SJCRH30 (cell line): ENCODE data around the gene PDE10A. TPM values are rescaled to one million over a fixed set of nuclear protein-coding genes. Genes with fewer than 3 reads are reported as not detected.

Experiments used
- DNase-seq, 2 experiments: peaks; one replicate each; pipeline ENCODE4 v3.0.0-alpha.2; 2015 to 2020
- H3K27ac ChIP-seq: fragments of 250-450 bp; sonication (Bioruptor Pico); 2 replicates; pipeline ENCODE4 v1.5.1; 2020; ENCODE audit warnings: mild to moderate bottlenecking, moderate library complexity
- H3K27me3 ChIP-seq: fragments of 250-450 bp; sonication (Bioruptor Pico); 2 replicates; pipeline ENCODE4 v1.5.1; 2020; ENCODE audit warnings: mild to moderate bottlenecking, moderate library complexity
- H3K36me3 ChIP-seq: fragments of 250-450 bp; sonication (Bioruptor Pico); 2 replicates; pipeline ENCODE4 v1.5.1; 2020; ENCODE audit warnings: mild to moderate bottlenecking, moderate library complexity
- H3K4me1 ChIP-seq: fragments of 250-450 bp; sonication (Bioruptor Pico); 2 replicates; pipeline ENCODE4 v1.5.1; 2020; ENCODE audit warnings: mild to moderate bottlenecking, moderate library complexity
- H3K4me3 ChIP-seq: fragments of 250-450 bp; sonication (Bioruptor Pico); 2 replicates; pipeline ENCODE4 v1.5.1; 2020; ENCODE audit warnings: mild to moderate bottlenecking, moderate library complexity
- H3K9me3 ChIP-seq: fragments of 250-450 bp; sonication (Bioruptor Pico); replicated peaks from 2 replicates; pipeline ENCODE4 v1.5.1; 2020; ENCODE audit warnings: mild to moderate bottlenecking, moderate library complexity
- total RNA-seq: library from RNA; depleted of rRNA; stranded (reverse); fragments of >200 nt; shearing (Covaris generic); gene quantifications from 2 replicates; pipeline ENCODE4 v1.2.3, GENCODE V29; 2014

The PDE10A gene
- total RNA-seq, 1 experiment from 2014 or later = 14.5 TPM

- Histone ChIP-seq H3K9me3 (no peaks in the 10 kb centered on the region), H3K36me3 (peaks cover 8% of the 10 kb centered on the region; the same call in 1 of the 2 replicates), H3K27ac (no peak overlapping the region), H3K4me1 (no peaks in the 10 kb centered on the region), H3K27me3 (no peaks in the 10 kb centered on the region), H3K4me3 (no peak overlapping the region)
- no peak for DNase-seq
These were observed 245.7 kb downstream of the PDE10A start for GRCh38 chr6:165417278-165417865.

- Histone ChIP-seq H3K27me3 (no peaks in the 10 kb centered on the region), H3K36me3 (0 out of 2 replicates have a peak, but pooled peaks cover 3% of the 10 kb centered on the region), H3K9me3 (peaks cover 4% of the 10 kb centered on the region; the same call in 1 of the 2 replicates), H3K4me3 (no peak overlapping the region), H3K4me1 (no peaks in the 10 kb centered on the region), H3K27ac (no peak overlapping the region)
- DNase-seq = no peak
These were observed 258.3 kb downstream of the PDE10A start for GRCh38 chr6:165404697-165405096.

GRCh38 chr6:165404296-165404695 lies 258.7 kb downstream of the PDE10A start:
- H3K27ac ChIP-seq = no peak overlapping the region
- H3K27me3 ChIP-seq = no peaks in the 10 kb centered on the region
- 0 out of 2 replicates have a peak, but pooled peaks cover 3% of the 10 kb centered on the region for H3K36me3 ChIP-seq
- H3K9me3 ChIP-seq = peaks cover 6% of the 10 kb centered on the region; the same call in 1 of the 2 replicates
- no peaks in the 10 kb centered on the region for H3K4me1 ChIP-seq
- no peak for DNase-seq
- H3K4me3 ChIP-seq = no peak overlapping the region

- Histone ChIP-seq H3K4me1 (no peaks in the 10 kb centered on the region), H3K27me3 (no peaks in the 10 kb centered on the region), H3K4me3 (no peak overlapping the region), H3K36me3 (0 out of 2 replicates have a peak, but pooled peaks cover 3% of the 10 kb centered on the region), H3K9me3 (peaks cover 6% of the 10 kb centered on the region; the same call in 1 of the 2 replicates), H3K27ac (no peak overlapping the region)
- DNase-seq = no peak
These were observed 259.9 kb downstream of the PDE10A start for GRCh38 chr6:165403006-165403595.

GRCh38 chr6:165401092-165401491 lies 261.9 kb downstream of the PDE10A start:
- Histone ChIP-seq H3K9me3 (peaks cover 6% of the 10 kb centered on the region; the same call in 1 of the 2 replicates), H3K36me3 (no peaks in the 10 kb centered on the region), H3K27me3 (no peaks in the 10 kb centered on the region), H3K4me3 (no peak overlapping the region), H3K27ac (no peak overlapping the region), H3K4me1 (no peaks in the 10 kb centered on the region)
- no peak for DNase-seq

- no peak for DNase-seq
- H3K4me1 ChIP-seq = no peaks in the 10 kb centered on the region
- no peak overlapping the region for H3K27ac ChIP-seq
- H3K36me3 ChIP-seq = peaks cover 9% of the 10 kb centered on the region
- H3K9me3 ChIP-seq = no peaks in the 10 kb centered on the region
- H3K27me3 ChIP-seq = no peaks in the 10 kb centered on the region
- no peak overlapping the region for H3K4me3 ChIP-seq
These were observed 272.6 kb downstream of the PDE10A start for GRCh38 chr6:165390475-165390874.

GRCh38 chr6:165389534-165389933 lies 273.5 kb downstream of the PDE10A start:
- Histone ChIP-seq H3K36me3 (peaks cover 4% of the 10 kb centered on the region; the same call in 1 of the 2 replicates), H3K27ac (no peak overlapping the region), H3K4me1 (no peaks in the 10 kb centered on the region), H3K27me3 (no peaks in the 10 kb centered on the region), H3K9me3 (no peaks in the 10 kb centered on the region), H3K4me3 (no peak overlapping the region)
- DNase-seq = no peak

GRCh38 chr6:165383323-165383722 lies 279.7 kb downstream of the PDE10A start:
- H3K9me3 ChIP-seq = no peaks in the 10 kb centered on the region
- no peak overlapping the region for H3K27ac ChIP-seq
- H3K27me3 ChIP-seq = no peaks in the 10 kb centered on the region
- 0 out of 2 replicates have a peak, but pooled peaks cover 2% of the 10 kb centered on the region for H3K36me3 ChIP-seq
- no peaks in the 10 kb centered on the region for H3K4me1 ChIP-seq
- no peak for DNase-seq
- H3K4me3 ChIP-seq = no peak overlapping the region

- Histone ChIP-seq H3K4me3 (no peak overlapping the region), H3K9me3 (0 out of 2 replicates have a peak, but pooled peaks cover 2% of the 10 kb centered on the region), H3K4me1 (no peaks in the 10 kb centered on the region), H3K27ac (no peak overlapping the region), H3K36me3 (no peaks in the 10 kb centered on the region), H3K27me3 (no peaks in the 10 kb centered on the region)
- no peak for DNase-seq
These were observed 286.9 kb downstream of the PDE10A start for GRCh38 chr6:165376100-165376499.

- Histone ChIP-seq H3K4me3 (no peak overlapping the region), H3K36me3 (peaks cover 4% of the 10 kb centered on the region), H3K27ac (no peak overlapping the region), H3K9me3 (no peaks in the 10 kb centered on the region), H3K27me3 (no peaks in the 10 kb centered on the region), H3K4me1 (no peaks in the 10 kb centered on the region)
- DNase-seq = no peak
These were observed 297.7 kb downstream of the PDE10A start for GRCh38 chr6:165365371-165365770.

GRCh38 chr6:165345700-165346099 lies 317.3 kb downstream of the PDE10A start:
- Histone ChIP-seq H3K9me3 (no peaks in the 10 kb centered on the region), H3K4me1 (no peaks in the 10 kb centered on the region), H3K27me3 (no peaks in the 10 kb centered on the region), H3K4me3 (no peak overlapping the region), H3K27ac (no peak overlapping the region), H3K36me3 (no peaks in the 10 kb centered on the region)
- no peak for DNase-seq

- Histone ChIP-seq H3K27me3 (no peaks in the 10 kb centered on the region), H3K4me3 (no peak overlapping the region), H3K9me3 (no peaks in the 10 kb centered on the region), H3K36me3 (no peaks in the 10 kb centered on the region), H3K27ac (no peak overlapping the region), H3K4me1 (no peaks in the 10 kb centered on the region)
- DNase-seq = no peak
These were observed 322.5 kb downstream of the PDE10A start for GRCh38 chr6:165340532-165340931.

- no peak for DNase-seq
- no peaks in the 10 kb centered on the region for H3K36me3 ChIP-seq
These were observed 337.4 kb downstream of the PDE10A start for GRCh38 chr6:165325609-165326008.

GRCh38 chr6:165321555-165322145 lies 341.4 kb downstream of the PDE10A start:
- H3K4me3 ChIP-seq = no peak overlapping the region
- no peaks in the 10 kb centered on the region for H3K4me1 ChIP-seq
- H3K27ac ChIP-seq = no peak overlapping the region
- H3K27me3 ChIP-seq = no peaks in the 10 kb centered on the region
- H3K36me3 ChIP-seq = no peaks in the 10 kb centered on the region
- no peak for DNase-seq
- H3K9me3 ChIP-seq = peaks cover 8% of the 10 kb centered on the region

More at GRCh38 chr6:165325609-165326008, 337.4 kb downstream of the PDE10A start:
- Histone ChIP-seq H3K9me3 (peaks cover 4% of the 10 kb centered on the region; the same call in 1 of the 2 replicates), H3K4me1 (no peaks in the 10 kb centered on the region), H3K27ac (no peak overlapping the region), H3K4me3 (no peak overlapping the region), H3K27me3 (no peaks in the 10 kb centered on the region)

- H3K36me3 ChIP-seq = no peaks in the 10 kb centered on the region
- no peak for DNase-seq
- no peak overlapping the region for H3K4me3 ChIP-seq
- H3K27ac ChIP-seq = no peak overlapping the region
- no peaks in the 10 kb centered on the region for H3K27me3 ChIP-seq
- no peaks in the 10 kb centered on the region for H3K4me1 ChIP-seq
- peaks cover 8% of the 10 kb centered on the region for H3K9me3 ChIP-seq
These were observed 341.9 kb downstream of the PDE10A start for GRCh38 chr6:165321150-165321549.
